Stimulated activated CD4-positive, alpha-beta T cell treated with anti-CD3 and anti-CD28 coated beads, TNF-alpha, amount 100 ng/mL, for 4 hours (primary cell): ENCODE measurements around the gene ZRANB3.
"Not testable (repeated sequence)": the region's sequence is repeated elsewhere in the genome, so short reads cannot be mapped to it uniquely, and the experiment has no call there.

Source experiments
- DNase-seq, 3 experiments: peaks; one replicate each; pipeline ENCODE4 v3.0.0-alpha.2; 2020; ENCODE audit warnings: low read depth in 3 of 3

The ZRANB3 gene

GRCh38 chr2:135490376-135490775, 40.6 kb downstream of the ZRANB3 start:
- DNase-seq: no peak

- DNase-seq: no peak
Measured at GRCh38 chr2:135485441-135485840, 45.6 kb downstream of the ZRANB3 start.

GRCh38 chr2:135475128-135475527, 55.9 kb downstream of the ZRANB3 start:
- no peak for DNase-seq

GRCh38 chr2:135473567-135473966, 57.5 kb downstream of the ZRANB3 start:
- DNase-seq: no peak

GRCh38 chr2:135471106-135471505, 59.9 kb downstream of the ZRANB3 start:
- DNase-seq: no peak

GRCh38 chr2:135457279-135457678, 73.7 kb downstream of the ZRANB3 start:
- no peak for DNase-seq

DNA sequence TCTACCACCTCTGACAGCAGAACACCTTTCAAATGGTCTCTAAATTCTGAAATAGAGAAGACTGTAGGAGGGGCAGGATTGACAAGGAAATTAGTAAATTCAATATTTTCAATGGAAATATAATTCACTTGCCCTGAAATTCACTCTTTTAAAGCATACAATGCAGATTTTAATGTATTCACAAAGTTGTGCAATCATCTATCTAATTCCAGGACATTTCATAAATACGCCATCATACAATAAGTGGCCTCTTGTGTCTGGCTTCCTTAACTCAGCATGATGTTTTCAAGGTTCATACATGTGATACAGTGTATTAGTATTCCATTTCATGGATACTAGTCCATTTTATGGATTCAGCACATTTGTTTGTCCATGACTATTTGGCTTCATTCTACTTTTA, 74.2 kb downstream of the ZRANB3 start:
- no peak for DNase-seq

GRCh38 chr2:135456431-135456830, 74.6 kb downstream of the ZRANB3 start:
- no peak for DNase-seq

GRCh38 chr2:135454608-135455007, 76.4 kb downstream of the ZRANB3 start:
- DNase-seq: no peak

GRCh38 chr2:135453027-135453426, 78.0 kb downstream of the ZRANB3 start:
- not testable (repeated sequence) for DNase-seq

DNA sequence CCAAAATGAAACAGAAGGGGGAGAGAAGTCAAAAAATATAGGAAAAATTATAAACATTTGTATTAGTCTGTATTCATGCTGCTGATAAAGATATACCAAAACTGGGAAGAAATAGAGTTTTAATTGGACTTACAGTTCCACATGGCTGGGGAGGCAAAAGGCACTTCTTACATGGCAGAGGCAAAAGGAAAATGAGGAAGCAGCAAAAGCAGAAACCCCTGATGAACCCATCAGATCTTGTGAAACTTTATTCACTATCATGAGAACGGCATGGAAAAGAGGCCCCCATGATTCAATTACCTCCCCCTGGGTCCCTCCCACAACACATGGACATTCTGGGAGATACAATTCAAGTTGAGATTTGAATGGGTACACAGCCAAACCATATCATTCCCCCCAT, 79.1 kb downstream of the ZRANB3 start:
- no peak for DNase-seq

- not testable (repeated sequence) for DNase-seq
Measured at GRCh38 chr2:135443013-135443412, 88.0 kb downstream of the ZRANB3 start.

- DNase-seq: not testable (repeated sequence)
Measured at GRCh38 chr2:135435155-135435554, 95.9 kb downstream of the ZRANB3 start.

DNA sequence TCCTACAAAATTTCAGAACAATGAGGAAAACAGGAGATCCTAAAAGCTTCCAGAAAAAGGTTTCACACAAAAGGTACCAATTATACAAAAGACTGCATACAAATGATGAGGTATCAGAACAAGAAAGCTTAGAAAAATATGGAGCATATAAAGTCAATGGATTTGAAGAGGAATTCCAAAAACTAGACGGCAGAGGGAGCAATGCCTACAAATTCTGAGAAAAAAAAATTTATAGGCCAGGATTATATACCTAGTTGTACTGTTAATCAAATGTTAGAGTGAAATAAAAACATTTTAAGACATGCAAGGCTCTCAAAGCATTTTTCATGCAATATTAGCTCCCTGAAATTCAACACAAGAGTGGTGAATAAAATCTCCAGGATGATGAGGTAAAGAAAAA, 106.2 kb downstream of the ZRANB3 start:
- no peak for DNase-seq

- no peak for DNase-seq
Measured at GRCh38 chr2:135422898-135423297, 108.1 kb downstream of the ZRANB3 start.

- no peak for DNase-seq
Measured at GRCh38 chr2:135411646-135412045, 119.4 kb downstream of the ZRANB3 start.

DNA sequence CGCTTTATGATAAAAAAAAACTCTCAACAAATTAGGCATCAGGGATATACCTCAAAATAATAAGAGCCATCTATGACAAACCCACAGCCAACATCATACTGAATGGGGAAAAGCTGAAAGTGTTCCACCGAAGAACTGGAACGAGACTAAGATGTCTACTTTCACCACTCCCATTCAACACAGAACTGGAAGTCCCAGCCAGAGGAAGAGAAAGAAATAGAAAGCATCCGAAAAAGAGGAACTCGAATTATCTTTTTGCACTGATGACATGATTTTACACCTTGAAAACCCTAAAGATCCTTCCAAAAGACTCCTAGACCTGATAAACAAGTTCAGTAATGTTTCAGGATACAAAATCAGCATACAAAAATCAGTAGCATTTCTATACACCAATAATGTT, 121.6 kb downstream of the ZRANB3 start:
- no peak for DNase-seq

DNA sequence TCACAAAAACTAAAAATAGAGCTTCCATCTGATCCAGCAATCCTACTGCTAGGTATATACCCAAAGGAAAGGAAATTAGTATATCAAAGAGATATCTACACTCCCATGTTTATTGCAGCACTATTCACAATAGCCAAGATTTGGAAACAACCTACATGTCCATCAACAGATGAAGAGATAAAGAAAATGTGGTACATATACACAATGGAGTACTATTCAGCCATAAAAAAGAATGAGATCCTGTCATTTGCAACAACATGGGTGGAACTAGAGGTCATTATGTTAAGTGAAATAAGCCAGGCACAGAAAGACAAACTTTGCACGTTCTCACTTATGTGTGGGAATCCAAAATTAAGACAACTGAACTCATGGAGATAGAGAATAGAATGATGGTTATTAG, 134.8 kb downstream of the ZRANB3 start:
- DNase-seq: not testable (repeated sequence)

DNA sequence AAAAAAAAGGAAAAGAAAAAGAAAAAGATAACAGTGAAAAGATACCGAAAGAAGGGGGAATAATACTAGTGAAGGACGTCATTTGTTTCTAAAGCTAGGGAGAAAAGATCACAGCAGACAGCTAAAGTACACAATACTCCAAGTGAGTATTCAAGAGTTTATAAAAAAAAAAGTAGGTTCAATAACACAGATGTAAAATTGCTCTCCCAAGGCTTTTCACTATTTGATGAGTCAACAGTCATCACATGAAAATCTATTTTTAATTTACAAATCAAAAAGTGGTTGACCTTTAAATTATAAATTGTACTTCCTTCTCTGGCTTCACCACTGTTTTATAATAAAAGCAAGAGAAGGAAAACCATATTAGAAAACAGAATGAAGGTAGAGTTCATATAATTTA, 144.0 kb downstream of the ZRANB3 start:
- DNase-seq: no peak

DNA sequence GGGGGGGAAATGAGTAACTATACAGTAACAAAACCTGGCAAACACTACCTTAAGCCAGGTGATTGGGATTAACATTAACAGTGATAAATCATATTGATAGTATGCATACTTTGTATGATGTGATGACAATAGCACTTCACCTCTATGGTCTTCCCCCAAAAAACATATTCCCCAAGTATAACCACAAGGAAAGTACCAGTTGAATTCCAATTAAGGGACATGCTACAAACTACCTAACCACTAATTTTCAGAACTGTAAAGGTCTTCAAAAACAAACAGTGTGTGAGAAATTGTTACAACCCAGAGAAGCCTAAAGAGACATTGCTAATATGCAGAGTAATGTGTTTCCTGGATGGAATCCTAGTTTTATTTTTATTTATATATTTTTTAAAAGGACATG, 152.4 kb downstream of the ZRANB3 start:
- DNase-seq: no peak

- DNase-seq: no peak
Measured at GRCh38 chr2:135373702-135374101, 157.3 kb downstream of the ZRANB3 start.

DNA sequence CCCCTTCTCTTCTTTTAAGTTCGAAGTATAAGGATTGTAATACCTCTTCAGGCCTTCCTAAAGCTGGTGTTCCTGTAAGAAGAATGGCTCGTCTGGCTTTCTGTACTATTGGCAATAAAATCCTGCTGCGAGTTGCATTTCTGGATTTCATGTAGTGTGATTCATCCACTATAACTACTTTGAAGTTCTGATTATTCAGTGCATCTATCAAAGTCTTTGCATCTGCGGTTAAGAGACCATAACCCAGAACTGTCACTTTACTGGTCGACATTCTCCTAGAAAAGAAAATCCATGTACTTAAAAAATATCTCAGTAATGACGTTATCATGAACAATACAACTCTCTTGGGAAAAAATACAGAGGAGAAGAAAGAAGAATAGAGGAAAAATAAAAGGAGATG, 181.1 kb downstream of the ZRANB3 start:
- no peak for DNase-seq

GRCh38 chr2:135348096-135348704, 182.8 kb downstream of the ZRANB3 start:
- not testable (repeated sequence) for DNase-seq

DNA sequence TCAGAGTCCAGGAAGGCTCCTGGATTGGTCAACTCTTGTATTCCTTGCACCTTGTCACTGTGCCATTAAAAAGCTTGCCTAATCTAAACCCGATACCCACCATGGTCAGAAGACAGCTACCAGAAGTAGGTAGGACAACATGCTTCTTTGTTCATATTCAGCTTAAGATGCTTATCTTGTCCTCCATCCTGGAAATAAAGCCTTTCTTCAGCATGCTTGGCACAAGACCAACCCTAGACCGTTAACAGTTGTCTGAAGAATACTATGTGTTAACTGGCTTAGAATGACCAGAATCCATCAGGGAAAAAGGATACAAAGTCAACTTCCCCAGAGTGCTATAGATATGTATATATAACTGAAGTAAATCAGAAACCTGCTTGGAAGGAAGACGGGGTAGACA, 193.9 kb downstream of the ZRANB3 start:
- DNase-seq: no peak
